ENCODE data around the gene SEC22C. TPM values are rescaled to one million over a fixed set of nuclear protein-coding genes. Genes with fewer than 3 reads are reported as not detected.
A peak's percentile ranks its signal among the peaks of the same experiment; 100 is the strongest.

SEC22C gene
- total and polyA plus RNA-seq, 2 of the 13 experiments (the other 11 are each of a cell fraction or from before 2014, with no cell fraction given) = 20.0 to 40.0 TPM

DNA sequence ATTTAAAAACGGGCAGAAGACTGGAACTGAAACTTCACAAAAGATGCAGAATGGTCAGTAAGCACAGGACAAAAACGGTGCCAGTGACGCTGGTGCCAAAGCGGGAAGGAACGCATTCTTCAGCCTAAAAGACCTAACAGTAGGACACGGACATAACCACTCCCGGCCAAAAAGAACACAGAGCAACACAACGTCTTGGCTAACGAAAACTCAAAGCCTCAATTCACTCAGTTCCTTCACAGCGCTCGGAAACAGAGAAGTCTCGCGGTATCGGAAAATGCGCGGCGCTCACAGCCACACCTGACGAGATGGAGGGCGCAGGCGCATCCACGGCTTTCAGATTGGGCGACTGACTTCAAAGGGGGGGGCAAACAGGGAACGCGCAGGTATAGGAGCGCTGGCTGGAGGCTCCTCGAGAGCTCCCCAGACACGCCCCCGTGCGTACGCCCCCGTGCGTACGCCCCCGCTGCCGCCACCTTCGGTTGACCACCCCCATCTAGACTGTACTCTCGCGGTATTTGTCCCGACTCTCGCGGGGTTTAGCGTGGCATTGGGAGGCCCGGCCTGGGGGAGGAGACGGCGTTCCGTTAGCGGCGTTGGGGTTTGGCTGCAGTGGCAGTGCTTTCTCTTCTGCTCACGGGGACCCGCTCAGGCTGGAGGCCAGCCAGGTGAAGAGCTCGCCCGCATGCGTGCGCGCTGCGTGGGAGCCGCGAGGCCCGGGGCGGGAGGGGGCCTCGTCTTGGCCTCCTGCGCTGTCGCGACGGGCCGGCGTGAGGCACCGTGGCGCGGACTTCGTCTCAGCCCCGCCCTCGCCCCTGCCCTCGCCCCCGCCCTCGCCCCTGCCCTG, 18.6 kb upstream of the SEC22C start, which contains the start of gene NKTR (continued):
- TF ChIP-seq, protein P1, sequence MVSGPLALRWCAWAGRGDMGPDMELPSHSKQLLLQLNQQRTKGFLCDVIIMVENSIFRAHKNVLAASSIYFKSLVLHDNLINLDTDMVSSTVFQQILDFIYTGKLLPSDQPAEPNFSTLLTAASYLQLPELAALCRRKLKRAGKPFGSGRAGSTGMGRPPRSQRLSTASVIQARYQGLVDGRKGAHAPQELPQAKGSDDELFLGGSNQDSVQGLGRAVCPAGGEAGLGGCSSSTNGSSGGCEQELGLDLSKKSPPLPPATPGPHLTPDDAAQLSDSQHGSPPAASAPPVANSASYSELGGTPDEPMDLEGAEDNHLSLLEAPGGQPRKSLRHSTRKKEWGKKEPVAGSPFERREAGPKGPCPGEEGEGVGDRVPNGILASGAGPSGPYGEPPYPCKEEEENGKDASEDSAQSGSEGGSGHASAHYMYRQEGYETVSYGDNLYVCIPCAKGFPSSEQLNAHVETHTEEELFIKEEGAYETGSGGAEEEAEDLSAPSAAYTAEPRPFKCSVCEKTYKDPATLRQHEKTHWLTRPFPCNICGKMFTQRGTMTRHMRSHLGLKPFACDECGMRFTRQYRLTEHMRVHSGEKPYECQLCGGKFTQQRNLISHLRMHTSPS (CRISPR knock-in tag; IDR thresholded peaks at IDR 0.05; ENCODE audit: low read depth) = no peak
- TF ChIP-seq, protein P2, sequence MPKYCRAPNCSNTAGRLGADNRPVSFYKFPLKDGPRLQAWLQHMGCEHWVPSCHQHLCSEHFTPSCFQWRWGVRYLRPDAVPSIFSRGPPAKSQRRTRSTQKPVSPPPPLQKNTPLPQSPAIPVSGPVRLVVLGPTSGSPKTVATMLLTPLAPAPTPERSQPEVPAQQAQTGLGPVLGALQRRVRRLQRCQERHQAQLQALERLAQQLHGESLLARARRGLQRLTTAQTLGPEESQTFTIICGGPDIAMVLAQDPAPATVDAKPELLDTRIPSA (CRISPR knock-in tag; IDR thresholded peaks at IDR 0.05; ENCODE audit: borderline replicate concordance) = no peak; the same call in 1 of the 2 replicates
- TF ChIP-seq ZNF670 (CRISPR knock-in tag; IDR thresholded peaks at IDR 0.05; ENCODE audit: borderline replicate concordance) (no peak; the same call in 1 of the 2 replicates), ZNF607 (CRISPR knock-in tag; IDR thresholded peaks at IDR 0.05; ENCODE audit: borderline replicate concordance) (peak; percentile 58), TAF1 (CRISPR knock-in tag; IDR thresholded peaks at IDR 0.05) (peak; percentile 94), SRSF4 (IDR thresholded peaks at IDR 0.05; ENCODE audit: low read depth, low read length, poor library complexity, severe bottlenecking) (no peak), NCOA2 (CRISPR knock-in tag; IDR thresholded peaks at IDR 0.05) (no peak), NAIF1 (CRISPR knock-in tag; IDR thresholded peaks at IDR 0.05; ENCODE audit: borderline replicate concordance) (peak; percentile 78; the same call in 1 of the 2 replicates), ZSCAN30 (CRISPR knock-in tag; IDR thresholded peaks at IDR 0.05) (0 out of 2 replicates have a peak, but pooled peaks have one; percentile 55), PAF1 (CRISPR knock-in tag; IDR thresholded peaks at IDR 0.05) (no peak), ZNF256 (CRISPR knock-in tag; conservative IDR thresholded peaks at IDR 0.05) (no peak), HOXA3 (CRISPR knock-in tag; IDR thresholded peaks at IDR 0.05) (peak; percentile 63; the same call in 1 of the 2 replicates)
- TF ChIP-seq, protein P3, sequence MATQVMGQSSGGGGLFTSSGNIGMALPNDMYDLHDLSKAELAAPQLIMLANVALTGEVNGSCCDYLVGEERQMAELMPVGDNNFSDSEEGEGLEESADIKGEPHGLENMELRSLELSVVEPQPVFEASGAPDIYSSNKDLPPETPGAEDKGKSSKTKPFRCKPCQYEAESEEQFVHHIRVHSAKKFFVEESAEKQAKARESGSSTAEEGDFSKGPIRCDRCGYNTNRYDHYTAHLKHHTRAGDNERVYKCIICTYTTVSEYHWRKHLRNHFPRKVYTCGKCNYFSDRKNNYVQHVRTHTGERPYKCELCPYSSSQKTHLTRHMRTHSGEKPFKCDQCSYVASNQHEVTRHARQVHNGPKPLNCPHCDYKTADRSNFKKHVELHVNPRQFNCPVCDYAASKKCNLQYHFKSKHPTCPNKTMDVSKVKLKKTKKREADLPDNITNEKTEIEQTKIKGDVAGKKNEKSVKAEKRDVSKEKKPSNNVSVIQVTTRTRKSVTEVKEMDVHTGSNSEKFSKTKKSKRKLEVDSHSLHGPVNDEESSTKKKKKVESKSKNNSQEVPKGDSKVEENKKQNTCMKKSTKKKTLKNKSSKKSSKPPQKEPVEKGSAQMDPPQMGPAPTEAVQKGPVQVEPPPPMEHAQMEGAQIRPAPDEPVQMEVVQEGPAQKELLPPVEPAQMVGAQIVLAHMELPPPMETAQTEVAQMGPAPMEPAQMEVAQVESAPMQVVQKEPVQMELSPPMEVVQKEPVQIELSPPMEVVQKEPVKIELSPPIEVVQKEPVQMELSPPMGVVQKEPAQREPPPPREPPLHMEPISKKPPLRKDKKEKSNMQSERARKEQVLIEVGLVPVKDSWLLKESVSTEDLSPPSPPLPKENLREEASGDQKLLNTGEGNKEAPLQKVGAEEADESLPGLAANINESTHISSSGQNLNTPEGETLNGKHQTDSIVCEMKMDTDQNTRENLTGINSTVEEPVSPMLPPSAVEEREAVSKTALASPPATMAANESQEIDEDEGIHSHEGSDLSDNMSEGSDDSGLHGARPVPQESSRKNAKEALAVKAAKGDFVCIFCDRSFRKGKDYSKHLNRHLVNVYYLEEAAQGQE (IDR thresholded peaks at IDR 0.05; ENCODE audit: borderline replicate concordance in 1 of 2, low read depth in 1 of 2, low read length in 2 of 2) = peak in 1 of 2 experiments; percentile 66; a peak in 1 of 4 replicates
- TF ChIP-seq, protein P4, sequence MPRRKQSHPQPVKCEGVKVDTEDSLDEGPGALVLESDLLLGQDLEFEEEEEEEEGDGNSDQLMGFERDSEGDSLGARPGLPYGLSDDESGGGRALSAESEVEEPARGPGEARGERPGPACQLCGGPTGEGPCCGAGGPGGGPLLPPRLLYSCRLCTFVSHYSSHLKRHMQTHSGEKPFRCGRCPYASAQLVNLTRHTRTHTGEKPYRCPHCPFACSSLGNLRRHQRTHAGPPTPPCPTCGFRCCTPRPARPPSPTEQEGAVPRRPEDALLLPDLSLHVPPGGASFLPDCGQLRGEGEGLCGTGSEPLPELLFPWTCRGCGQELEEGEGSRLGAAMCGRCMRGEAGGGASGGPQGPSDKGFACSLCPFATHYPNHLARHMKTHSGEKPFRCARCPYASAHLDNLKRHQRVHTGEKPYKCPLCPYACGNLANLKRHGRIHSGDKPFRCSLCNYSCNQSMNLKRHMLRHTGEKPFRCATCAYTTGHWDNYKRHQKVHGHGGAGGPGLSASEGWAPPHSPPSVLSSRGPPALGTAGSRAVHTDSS (CRISPR knock-in tag; conservative IDR thresholded peaks at IDR 0.05) = no peak
- TF ChIP-seq, protein P5, sequence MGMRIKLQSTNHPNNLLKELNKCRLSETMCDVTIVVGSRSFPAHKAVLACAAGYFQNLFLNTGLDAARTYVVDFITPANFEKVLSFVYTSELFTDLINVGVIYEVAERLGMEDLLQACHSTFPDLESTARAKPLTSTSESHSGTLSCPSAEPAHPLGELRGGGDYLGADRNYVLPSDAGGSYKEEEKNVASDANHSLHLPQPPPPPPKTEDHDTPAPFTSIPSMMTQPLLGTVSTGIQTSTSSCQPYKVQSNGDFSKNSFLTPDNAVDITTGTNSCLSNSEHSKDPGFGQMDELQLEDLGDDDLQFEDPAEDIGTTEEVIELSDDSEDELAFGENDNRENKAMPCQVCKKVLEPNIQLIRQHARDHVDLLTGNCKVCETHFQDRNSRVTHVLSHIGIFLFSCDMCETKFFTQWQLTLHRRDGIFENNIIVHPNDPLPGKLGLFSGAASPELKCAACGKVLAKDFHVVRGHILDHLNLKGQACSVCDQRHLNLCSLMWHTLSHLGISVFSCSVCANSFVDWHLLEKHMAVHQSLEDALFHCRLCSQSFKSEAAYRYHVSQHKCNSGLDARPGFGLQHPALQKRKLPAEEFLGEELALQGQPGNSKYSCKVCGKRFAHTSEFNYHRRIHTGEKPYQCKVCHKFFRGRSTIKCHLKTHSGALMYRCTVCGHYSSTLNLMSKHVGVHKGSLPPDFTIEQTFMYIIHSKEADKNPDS (CRISPR knock-in tag; IDR thresholded peaks at IDR 0.05) = peak; percentile 54; the same call in 1 of the 2 replicates
- TF ChIP-seq, protein P6, sequence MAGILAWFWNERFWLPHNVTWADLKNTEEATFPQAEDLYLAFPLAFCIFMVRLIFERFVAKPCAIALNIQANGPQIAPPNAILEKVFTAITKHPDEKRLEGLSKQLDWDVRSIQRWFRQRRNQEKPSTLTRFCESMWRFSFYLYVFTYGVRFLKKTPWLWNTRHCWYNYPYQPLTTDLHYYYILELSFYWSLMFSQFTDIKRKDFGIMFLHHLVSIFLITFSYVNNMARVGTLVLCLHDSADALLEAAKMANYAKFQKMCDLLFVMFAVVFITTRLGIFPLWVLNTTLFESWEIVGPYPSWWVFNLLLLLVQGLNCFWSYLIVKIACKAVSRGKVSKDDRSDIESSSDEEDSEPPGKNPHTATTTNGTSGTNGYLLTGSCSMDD (CRISPR knock-in tag; IDR thresholded peaks at IDR 0.05) = no peak

All from HepG2 (cell line).